Type B pancreatic cell (in vitro differentiated cells): ENCODE results near the gene ANKRD12. TPM values are rescaled to one million over a fixed set of nuclear protein-coding genes. Genes with fewer than 3 reads are reported as not detected.

Experiments
- DNase-seq: peaks from one replicate; pipeline ENCODE4 v3.0.0; 2021; ENCODE audit warnings: mixed read lengths; ENCODE audit not compliant: unreplicated experiment; ENCODE audit errors: extremely low spot score
- H3K27ac Mint-ChIP-seq: 2 replicates; pipeline ENCODE4 v1.8.0; 2021; ENCODE audit warnings: mild to moderate bottlenecking, mixed read lengths
- H3K27me3 Mint-ChIP-seq: 2 replicates; pipeline ENCODE4 v1.8.0; 2021; ENCODE audit warnings: mixed read lengths
- H3K36me3 Mint-ChIP-seq: 2 replicates; pipeline ENCODE4 v1.8.0; 2021; ENCODE audit warnings: mixed read lengths
- H3K4me1 Mint-ChIP-seq: one replicate; pipeline ENCODE4 v1.8.0; 2021; ENCODE audit warnings: mixed read lengths; ENCODE audit not compliant: unreplicated experiment
- H3K4me3 Mint-ChIP-seq: 2 replicates; pipeline ENCODE4 v1.8.0; 2021; ENCODE audit warnings: mild to moderate bottlenecking, mixed read lengths
- H3K9me3 Mint-ChIP-seq: 2 replicates; pipeline ENCODE4 v1.8.0; 2021; ENCODE audit warnings: mixed read lengths
- CTCF ChIP-seq: fragments of 200-600 bp; sonication (generic); conservative IDR thresholded peaks from 2 replicates; pipeline ENCODE4 v1.5.0; 2021; ENCODE audit warnings: antibody characterized with exemption, mild to moderate bottlenecking
- total RNA-seq: library from RNA; stranded (reverse); gene quantifications from 2 replicates; pipeline ENCODE4 v1.2.1, GENCODE V29; 2021; ENCODE audit warnings: low replicate concordance

ANKRD12 gene
- total RNA-seq, 1 donor from 2014 or later, result 38.8 TPM

GRCh38 chr18:9233771-9234440, 97.3 kb downstream of the ANKRD12 start:
- Mint-ChIP-seq H3K4me3 (no peak overlapping the region), H3K36me3 (peaks cover 43% of the 10 kb centered on the region), H3K4me1 (no peaks in the 10 kb centered on the region), H3K9me3 (peaks cover 13% of the 10 kb centered on the region), H3K27me3 (no peaks in the 10 kb centered on the region), H3K27ac (no peak overlapping the region)
- TF ChIP-seq CTCF, result no peak
- no peak for DNase-seq

- Mint-ChIP-seq H3K27me3 (no peaks in the 10 kb centered on the region), H3K36me3 (peaks cover 43% of the 10 kb centered on the region), H3K27ac (no peak overlapping the region), H3K9me3 (peaks cover 13% of the 10 kb centered on the region), H3K4me1 (no peaks in the 10 kb centered on the region), H3K4me3 (no peak overlapping the region)
- no peak for TF ChIP-seq CTCF
- no peak for DNase-seq
Measured at GRCh38 chr18:9234528-9234927, 97.9 kb downstream of the ANKRD12 start.

GRCh38 chr18:9237981-9238380, 101.4 kb downstream of the ANKRD12 start:
- no peak overlapping the region for H3K4me3 Mint-ChIP-seq
- DNase-seq, result no peak
- no peaks in the 10 kb centered on the region for H3K4me1 Mint-ChIP-seq
- H3K27me3 Mint-ChIP-seq, result no peaks in the 10 kb centered on the region
- no peak overlapping the region for H3K27ac Mint-ChIP-seq
- no peaks in the 10 kb centered on the region for H3K9me3 Mint-ChIP-seq
- TF ChIP-seq CTCF, result no peak
- peaks cover 18% of the 10 kb centered on the region for H3K36me3 Mint-ChIP-seq

GRCh38 chr18:9239720-9240119, 103.1 kb downstream of the ANKRD12 start:
- no peak for TF ChIP-seq CTCF
- H3K9me3 Mint-ChIP-seq, result no peaks in the 10 kb centered on the region
- H3K36me3 Mint-ChIP-seq, result peaks cover 22% of the 10 kb centered on the region
- H3K4me3 Mint-ChIP-seq, result no peak overlapping the region
- H3K27ac Mint-ChIP-seq, result no peak overlapping the region
- no peaks in the 10 kb centered on the region for H3K4me1 Mint-ChIP-seq
- H3K27me3 Mint-ChIP-seq, result no peaks in the 10 kb centered on the region
- no peak for DNase-seq

- TF ChIP-seq CTCF, result no peak
- H3K36me3 Mint-ChIP-seq, result peaks cover 18% of the 10 kb centered on the region
- no peaks in the 10 kb centered on the region for H3K27me3 Mint-ChIP-seq
- H3K4me3 Mint-ChIP-seq, result no peak overlapping the region
- no peak for DNase-seq
- no peak overlapping the region for H3K27ac Mint-ChIP-seq
- no peaks in the 10 kb centered on the region for H3K4me1 Mint-ChIP-seq
- H3K9me3 Mint-ChIP-seq, result no peaks in the 10 kb centered on the region
Measured at GRCh38 chr18:9240270-9240669, 103.7 kb downstream of the ANKRD12 start.
